HG02884 (cell line): Measurements from ENCODE around the gene SOX6.

Experiments
- ATAC-seq: cut with Tn5 transposase; IDR thresholded peaks from one replicate; pipeline ENCODE4 v1.9.1; 2021; ENCODE audit warnings: mild to moderate bottlenecking, moderate library complexity; ENCODE audit not compliant: unreplicated experiment

The SOX6 gene

DNA sequence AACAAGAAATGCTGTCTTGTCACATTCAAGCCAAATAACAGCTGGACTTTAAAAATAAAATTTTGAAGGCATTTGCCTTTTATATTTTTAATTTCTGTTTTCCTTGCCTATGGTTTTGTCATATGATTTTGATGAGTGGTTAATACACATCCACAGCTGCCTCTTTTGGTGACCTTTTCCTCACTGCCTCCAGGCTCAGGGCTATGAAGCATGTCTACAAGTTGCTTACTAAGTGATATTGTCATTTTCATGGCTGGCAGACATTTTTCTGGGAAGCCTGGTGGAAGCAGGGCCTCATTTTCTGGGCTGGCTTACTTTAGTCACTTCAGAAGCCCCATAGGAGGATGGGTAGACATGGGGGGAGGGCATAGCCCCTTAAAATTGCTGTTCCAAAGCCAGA lies 344.9 kb downstream of the SOX6 start:
- ATAC-seq, result no peak

DNA sequence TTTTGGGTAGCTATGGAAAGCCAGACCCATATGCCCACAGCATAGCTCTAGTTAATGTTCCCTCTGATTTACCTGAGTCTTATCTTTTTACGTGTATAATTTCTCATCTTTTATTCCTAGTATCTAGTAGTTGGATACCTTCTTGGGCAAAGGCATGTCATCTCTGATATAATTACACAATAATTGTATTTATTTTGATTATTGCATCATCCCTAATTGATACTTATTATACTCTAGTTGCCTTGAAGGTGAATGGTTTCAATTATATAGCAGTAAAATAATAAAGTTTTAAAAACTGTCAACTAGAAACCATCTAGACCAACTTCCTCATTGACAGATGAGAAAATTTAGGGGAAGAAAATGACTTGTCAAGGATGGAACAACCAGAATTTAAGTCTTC lies 347.3 kb downstream of the SOX6 start:
- ATAC-seq, result no peak

DNA sequence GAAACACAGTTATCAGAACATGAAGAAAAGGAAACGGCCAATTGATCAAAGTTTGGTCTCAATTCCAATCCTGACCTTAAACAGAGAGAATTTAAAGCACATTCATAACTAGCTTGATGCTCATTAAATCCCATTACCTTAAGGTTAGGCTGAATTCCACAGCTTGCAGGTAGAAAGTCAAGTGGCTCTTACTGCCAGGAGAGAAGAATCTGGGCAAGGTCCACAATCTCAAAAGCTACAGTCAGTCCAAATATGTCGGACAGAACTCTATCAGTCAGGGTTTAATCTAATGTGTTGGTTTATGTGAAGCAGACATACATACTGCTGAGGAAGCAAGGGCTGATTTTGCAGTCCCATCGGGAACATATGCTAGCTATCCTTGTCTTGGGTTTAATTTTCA lies 348.8 kb downstream of the SOX6 start:
- no peak for ATAC-seq

DNA sequence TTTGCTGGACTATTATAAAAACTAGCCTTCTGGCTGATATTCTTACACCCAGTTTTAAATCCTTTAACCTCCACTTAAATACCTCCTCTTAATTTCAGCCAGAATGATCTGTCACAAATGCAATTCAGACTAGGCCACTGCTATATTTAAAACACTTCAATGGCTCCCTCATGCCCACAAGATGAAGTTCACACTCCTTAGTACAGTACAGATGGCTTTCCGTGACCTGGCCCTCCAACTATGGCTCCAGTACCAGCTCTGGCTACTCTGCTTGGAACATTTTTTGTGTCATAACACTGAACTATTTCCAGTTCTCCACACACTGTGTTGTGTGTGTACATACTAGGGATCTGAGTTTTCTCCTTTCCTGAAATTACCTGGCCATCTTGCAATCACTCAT lies 353.4 kb downstream of the SOX6 start:
- no peak for ATAC-seq

DNA sequence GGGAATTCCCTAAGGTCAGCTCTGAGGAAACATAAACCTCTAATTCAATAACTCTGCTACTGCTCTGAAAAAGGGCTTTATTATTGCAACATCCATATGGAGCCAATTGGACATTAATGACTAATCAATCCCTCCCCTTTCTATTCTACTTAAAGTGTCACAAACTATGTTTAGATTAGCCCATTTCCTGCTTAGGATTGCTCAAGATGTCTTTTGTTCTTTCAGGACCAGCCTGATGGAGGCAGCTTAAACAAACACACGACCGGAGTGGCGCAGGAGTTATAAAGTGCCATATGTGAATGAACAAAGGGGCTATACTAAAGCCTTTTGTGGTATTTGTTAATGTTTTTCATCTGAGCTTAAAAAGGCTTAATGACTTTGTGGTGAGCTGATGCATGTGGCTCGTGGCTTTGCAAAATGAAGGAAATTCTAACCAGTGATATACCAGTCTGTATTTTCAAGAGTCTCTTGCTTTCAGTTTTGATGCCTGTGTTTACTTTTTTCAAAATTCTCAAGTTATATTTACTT lies 354.4 kb downstream of the SOX6 start:
- ATAC-seq, result no peak

DNA sequence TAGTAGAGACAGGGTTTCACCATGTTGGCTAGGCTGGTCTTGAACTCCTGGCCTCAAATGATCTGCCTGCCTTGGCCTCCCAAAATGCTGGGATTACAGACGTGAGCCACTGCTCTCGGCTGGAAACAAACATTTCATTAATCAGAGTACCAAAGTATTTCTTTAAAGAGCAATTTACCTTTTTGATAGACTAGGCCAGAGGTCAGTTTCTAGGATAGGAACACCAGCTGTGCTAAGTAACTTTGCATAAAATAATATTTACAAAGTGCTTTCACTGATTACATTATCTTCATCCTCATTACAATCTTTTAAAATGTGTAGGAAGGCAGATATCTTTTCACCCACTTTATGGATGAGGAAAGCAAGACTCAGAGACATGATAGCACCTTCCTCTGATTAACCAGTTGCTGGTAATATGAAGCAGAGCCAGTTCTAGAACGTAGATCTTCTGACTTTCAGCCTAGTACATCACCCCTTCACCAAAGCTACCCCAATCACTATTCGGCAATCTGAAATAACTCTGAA lies 355.2 kb downstream of the SOX6 start:
- ATAC-seq, result no peak

DNA sequence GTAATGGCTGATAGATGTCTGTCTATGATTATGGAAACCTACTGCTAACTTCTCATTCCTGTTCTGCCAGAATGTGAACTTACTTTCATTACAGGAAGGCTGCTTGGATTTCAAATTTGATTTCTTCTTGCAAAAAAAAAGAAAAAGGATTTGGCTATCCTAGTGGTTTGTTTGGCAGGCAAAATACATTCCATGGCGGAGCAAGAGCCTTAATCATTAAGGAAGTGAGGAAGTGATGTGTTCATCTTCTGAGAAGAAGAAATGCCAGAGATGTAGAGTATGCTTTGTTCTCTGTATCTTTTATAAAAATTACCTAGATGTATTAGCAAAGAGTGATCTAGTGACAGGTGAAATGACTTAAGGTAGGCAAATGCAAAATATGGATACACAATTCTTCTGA lies 356.3 kb downstream of the SOX6 start:
- ATAC-seq, result no peak

DNA sequence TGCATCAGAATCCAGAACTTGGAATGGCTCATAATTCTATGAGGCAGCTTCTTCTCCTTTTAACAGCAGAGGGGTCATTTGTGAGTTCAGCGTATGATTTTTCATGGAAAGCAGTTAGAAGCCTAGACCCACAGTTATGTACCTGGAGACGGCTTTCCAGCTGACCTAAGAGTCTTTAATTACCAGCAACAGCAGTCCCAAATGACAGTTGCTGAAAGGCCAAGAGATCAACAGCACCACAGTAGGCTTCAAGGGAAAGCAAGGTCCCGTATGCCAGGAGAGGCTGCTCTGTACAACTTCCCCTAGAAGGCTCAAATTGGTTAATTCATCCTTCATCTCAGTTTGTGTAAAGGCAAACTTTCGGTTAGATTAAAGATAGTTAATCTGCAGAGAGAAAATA lies 363.0 kb downstream of the SOX6 start:
- no peak for ATAC-seq

DNA sequence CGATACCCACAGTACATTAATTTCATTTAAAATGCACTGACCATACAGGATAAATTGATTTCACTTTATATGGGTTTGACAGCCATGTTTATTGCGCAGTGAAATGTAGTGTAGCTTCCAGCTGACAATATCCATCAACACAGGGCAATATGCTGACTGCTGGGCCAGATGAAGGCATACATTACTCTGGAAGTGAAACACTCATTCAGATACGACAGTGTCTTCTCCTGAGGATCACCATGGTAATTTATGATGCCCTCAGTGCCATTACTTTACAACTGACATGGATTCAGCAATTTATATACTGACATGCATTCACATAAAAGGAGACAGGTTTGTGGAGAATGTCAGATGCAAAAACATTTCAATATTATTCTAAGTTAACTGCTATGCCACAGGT lies 365.1 kb downstream of the SOX6 start:
- no peak for ATAC-seq

DNA sequence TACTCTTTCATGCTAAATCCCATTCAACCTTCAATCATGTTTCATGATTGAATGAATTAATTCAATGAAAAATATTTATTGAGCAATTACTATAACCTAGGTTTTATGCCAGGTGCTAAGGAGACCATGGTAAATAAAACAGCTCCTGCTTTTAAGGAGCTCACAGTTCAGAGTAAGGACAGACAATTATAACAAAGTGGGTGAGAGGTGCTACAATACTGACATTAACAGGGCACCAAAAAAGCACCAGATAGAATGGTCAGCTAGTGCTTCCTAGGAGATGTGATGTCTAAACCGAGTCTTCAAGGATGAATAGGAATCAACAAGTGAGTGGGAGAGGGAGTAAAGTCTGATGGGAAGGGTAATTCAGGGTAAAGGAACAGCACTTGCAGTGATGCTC lies 366.7 kb downstream of the SOX6 start:
- no peak for ATAC-seq

DNA sequence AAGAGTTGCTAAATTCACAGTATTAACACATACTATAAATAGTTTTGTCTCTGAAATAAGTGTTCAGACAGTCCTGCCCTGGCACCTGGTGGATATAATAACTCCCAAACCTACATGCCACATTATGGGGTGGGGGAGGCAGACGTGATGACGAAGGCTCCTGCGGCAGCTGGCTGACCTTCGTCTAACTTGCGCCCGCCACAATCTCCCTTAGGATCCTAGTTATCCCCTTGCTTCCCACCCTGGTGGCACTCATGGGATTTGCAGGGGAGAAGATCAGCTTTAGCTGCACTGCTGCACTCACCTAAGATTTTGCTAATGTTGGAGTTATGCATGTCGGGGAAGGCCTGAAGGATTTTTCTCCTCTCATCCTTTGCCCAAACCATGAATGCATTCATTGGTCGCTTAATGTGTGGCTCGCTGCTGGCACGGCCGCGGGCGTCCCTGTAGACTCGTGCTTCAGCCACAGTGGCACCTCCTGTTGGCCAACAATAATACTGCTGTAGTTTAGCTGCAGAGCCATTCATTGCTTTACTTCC lies 367.6 kb downstream of the SOX6 start:
- ATAC-seq, result no peak

DNA sequence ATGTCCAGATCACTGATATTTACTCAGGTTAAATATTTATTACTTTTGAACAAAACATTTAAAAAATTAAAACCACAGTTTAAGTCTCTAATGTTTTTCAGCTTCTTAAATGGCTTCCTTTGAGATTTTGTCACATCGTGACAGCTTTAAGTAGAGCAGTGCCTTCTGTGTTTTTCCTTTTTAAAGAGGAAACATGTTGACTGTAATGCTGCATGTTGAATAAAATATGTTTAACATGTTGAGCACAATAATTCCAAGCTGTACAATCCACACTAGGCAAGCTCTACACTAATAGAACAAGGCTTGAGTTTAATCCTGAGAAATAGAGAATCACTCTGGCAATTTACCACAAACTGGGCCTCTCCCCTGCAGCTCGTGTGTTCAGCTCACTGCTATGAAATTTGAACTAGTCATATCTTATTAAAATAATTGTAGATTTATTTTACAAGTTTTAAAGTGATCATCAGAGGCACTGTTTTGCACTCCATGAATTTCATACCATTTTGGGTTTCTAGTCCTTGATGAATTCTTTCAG lies 368.3 kb downstream of the SOX6 start:
- no peak for ATAC-seq

DNA sequence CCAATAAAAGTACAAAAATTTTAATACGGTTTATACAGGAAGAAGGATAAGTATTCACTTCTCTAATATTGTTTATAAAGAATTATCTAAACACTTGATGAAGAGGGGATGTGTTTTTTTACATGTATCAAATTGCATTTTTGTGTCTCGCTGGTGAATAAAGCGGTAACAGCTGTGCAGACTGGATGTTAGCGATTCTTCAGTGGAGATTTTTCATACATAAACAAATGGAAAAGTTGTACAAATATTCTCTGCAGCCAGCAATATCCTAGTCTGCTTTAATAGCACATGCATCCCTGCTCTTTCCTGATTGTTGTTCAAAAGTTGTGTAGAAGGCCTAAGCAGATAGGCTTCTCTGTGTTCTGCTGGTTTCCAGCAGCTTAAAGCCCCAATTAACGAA lies 369.3 kb downstream of the SOX6 start:
- no peak for ATAC-seq

DNA sequence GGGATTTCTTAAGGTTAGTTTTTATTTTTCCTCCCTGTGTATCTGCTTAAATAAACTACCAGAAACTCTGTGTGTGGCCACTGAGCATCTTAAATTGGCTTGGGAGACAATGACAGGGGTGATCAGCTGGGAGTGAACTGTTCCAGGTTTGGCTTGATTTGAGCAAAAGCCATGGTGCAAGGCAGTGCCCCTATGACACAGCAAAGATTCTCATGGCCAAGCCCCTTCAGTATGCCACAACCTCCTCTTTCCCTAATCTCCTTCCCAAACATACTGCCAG lies 370.5 kb downstream of the SOX6 start:
- no peak for ATAC-seq

DNA sequence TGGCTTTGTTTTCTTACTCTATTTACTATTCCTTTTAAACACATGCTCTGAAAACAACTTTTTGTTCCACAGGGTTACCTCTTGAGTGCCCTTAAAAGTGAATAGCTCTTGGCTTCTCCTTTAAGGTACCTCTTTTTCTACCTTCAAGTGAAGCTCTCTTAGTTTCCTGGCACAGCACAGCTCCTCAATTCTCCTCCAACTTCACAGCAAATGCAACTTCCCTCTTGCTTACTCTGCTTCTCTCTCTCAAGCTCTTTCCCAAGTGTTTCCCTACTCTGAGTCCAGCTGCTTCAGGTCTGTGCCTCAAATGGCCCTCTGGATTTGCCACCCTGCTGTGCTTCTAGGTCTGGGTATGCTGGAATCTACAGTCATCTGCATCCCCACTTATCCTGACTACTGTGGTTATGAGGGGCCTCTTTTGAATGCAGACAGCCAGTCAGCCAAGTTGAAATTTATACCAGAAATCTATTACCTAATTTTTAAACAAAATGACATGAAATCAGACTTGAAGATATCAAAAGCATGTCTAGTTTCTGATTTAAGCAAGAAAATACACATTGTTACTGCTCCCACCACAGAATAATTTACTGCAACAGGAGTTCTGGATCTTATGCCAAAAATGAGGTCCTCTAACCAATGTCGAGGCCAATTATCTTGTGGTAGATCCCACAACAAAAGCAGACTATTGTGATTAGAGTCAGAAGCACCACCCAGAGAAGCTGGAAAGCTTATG lies 371.1 kb downstream of the SOX6 start:
- ATAC-seq, result no peak

DNA sequence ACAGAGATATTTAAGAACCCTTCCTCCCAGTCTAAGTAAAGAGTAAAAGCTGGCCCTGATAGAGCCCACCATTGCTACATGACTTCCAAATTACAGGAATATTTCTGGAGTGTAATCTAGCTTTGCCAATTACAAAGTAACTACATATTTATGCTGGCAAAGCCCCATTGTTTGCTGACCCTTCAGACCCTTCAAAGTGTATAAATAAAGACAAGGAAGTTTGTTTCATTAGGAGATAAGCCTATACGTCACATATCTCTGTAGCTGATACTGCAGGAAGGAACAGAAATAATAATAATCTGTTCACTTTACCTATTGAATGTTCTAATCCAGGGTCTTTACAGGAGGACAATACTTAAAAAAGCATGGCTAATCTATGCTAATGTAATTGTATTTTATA lies 375.1 kb downstream of the SOX6 start:
- ATAC-seq, result no peak

DNA sequence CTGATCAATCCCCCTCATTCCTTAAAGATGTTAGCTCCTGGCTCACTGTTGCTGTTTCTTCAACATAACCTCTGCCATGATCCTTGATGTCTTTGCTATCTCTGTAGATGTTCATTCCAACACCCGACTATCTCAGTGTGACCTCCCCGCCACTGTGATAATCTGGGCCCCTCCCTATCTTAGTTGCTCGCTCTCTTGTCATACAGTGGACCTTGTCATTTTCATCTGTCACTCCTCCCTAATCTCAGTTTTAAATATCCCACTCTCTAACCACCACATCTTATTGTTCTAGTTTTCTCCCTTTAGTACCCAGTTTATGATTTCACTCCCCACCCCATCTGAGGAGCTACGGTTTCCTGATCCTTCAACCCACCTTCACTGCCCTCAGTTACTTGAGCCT lies 379.2 kb downstream of the SOX6 start:
- no peak for ATAC-seq

DNA sequence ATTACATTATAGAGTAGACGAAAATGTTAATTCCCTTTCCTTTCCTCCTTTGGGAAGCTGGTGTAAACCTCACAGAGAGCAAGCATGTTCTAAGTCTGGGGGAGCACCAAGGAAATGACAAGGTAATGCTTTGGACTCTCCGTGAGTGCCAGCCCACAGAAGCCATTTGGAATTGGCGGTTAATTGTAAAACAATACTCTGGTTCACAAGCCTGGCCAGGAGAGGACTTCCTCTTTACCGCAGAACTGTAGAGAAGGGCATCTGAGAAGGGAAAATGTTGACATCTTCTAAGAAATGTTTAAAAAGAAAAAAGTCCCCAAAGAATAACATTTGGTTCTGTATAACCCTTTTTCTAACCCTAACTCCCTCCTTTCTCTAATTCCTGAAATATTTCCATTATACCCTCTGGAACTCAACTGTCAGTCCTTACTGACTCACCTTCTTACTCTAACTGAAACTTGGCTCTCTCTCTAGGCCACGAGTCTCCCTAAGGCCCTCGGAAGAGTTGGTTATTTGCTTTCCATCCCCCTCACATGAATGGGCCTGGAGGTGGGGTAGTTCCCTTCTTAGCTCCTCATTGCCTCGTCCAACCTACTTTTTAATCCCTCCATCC lies 379.8 kb downstream of the SOX6 start:
- ATAC-seq, result no peak

DNA sequence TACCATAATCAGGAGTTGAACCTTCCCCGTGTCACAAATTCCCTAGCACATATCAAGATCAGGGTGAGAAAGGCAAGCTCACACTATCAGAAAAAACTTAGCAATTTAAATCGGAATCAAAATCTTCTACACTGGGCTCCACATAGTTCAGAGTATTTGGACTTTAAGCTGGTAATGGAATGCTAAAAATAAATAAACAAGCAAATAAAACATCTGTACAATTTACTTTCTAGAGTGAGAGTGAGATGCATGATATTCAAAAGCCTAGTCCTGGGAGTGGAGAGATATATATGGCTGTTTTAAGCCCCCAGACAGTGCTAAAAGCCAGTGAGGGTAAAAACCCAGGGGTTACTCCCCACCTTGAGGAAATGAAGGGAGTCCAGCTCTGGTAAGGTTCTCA lies 380.6 kb downstream of the SOX6 start:
- no peak for ATAC-seq

DNA sequence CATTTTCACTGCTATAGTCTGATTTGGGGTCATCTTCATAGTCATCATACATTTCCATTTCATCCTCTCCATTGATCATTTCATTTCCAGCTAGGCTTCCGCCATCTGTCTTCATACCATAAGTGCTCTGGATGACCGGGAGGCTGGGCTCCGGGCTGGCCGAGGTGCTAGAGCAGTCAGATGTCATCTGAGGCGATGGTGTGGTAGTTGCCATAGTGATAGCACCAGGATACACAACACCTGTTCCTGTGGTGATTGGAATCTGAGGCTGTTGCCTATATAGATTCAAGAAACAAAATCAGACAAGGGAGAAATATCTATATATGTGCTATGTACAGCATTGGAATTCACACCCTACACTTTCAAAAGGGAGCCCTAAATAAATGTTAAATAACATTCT lies 383.5 kb downstream of the SOX6 start:
- no peak for ATAC-seq

DNA sequence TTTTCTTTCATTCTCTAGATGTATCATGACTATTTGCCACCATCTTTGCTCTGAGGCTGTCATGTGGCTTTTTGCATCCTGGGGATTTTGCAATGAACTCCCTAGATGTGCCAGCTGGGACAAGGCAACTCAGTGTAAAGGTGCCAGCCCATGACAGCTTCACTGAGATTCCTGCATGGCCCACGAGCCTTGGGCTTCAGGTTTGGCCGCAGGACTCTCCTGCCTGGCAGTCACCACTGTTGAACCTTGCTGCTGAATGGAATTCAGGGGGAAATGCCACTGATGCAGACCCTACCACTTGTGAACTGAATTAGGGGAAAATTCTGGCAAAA lies 385.2 kb downstream of the SOX6 start:
- no peak for ATAC-seq

DNA sequence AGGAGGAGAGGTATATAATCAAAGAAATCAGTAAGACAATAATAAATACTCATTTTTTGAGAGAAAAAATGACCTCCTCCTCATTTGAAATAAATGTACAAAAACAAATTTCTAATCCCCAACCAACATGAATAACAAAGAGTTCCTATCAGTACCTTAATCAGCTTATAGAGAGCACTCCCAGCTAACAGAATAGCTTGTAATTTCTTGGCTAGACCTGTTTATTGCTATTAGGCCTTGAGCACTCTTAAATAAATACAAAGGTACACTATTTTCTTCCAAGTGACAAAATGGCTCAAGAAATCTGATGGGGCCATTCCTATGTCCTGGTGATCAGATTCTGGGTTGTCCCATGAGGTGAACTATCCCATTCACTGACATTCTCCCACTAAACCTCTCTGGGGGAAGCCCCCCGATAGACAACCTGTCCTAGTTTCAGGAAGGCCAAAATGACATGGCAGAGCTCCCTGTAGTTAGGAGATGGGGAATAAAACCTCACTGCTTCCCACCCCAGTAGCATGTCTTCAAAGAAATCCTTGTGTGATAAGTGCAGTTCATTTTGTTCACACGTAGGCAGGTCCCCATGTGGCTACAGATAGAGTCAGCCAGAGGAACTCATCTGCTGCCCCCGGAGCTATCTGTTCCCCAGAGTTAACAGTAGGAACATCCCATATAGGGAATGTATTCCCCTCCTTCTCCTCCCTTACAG lies 385.7 kb downstream of the SOX6 start:
- no peak for ATAC-seq
